H4 (cell line): Measurements from ENCODE around the gene TBC1D22A. TPM values are rescaled to one million over a fixed set of nuclear protein-coding genes. Genes with fewer than 3 reads are reported as not detected.
"Not testable (repeated sequence)": the region's sequence is repeated elsewhere in the genome, so short reads cannot be mapped to it uniquely, and the experiment has no call there.

ENCODE experiments used
- DNase-seq: peaks from one replicate; pipeline ENCODE4 v3.0.0-alpha.2; 2015; ENCODE audit warnings: low spot score
- total RNA-seq: library from RNA; depleted of rRNA; stranded (reverse); fragments of >200 nt; shearing (Covaris generic); gene quantifications from 2 replicates; pipeline ENCODE4 v1.2.3, GENCODE V29; 2014

TBC1D22A gene
- total RNA-seq, 1 experiment from 2014 or later, result 8.6 TPM

DNA sequence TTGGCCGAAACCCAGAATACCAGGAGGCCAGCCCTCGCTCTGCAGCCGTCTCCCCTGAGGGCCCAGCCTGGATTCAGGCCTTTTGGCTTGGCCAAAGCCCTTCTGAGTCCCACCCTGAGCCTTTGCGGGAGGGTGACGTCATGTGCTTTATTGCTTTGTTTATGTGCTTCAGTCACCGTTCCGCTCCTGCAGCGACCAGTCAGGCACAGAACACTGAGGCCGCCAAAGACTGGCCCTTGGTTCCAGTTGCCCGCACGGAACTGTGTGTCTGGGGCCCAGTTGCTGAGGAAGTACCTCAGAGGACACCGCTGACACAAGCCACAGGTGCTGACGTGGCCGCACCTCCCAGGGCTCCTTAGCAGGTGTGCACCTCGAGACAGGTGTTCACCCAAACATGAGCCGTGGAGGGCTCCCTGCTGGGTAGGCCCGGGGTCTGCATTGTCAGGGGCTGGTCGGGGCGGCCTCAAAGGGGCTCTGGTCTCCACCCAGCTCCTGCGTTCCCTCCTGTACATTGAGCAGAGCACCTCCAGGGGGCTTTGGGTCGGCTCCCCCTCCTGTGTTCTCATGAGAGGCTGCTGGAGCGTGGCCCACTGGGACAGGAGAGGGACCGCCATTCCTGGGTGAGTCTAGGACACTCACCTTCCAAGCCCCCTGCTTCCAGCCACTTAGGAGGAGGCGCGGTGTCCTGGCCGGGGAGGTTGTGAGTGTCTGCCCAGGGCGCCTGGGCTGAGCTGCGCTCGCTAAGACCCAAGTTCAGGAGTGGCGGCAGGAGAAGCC is 376.8 kb downstream of the TBC1D22A start:
- no peak for DNase-seq

DNA sequence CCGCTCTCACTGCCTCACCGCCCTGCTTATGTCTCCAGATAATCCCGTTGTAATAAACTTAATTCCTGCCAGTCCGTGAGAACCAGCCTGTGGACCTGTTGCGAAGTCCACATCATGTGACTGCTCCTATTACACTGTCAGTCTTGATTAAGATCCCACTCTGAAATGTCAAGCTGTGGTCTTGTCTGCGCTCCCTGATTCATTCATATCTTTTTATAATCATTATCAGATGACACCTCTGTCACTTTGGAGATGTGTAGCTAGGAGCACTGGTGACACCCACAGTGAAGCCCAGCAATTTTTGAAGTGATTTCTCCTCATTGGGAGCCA is 377.3 kb downstream of the TBC1D22A start:
- no peak for DNase-seq

- DNase-seq, result not testable (repeated sequence)
Observed at GRCh38 chr22:47140975-47141374, 378.5 kb downstream of the TBC1D22A start.

DNA sequence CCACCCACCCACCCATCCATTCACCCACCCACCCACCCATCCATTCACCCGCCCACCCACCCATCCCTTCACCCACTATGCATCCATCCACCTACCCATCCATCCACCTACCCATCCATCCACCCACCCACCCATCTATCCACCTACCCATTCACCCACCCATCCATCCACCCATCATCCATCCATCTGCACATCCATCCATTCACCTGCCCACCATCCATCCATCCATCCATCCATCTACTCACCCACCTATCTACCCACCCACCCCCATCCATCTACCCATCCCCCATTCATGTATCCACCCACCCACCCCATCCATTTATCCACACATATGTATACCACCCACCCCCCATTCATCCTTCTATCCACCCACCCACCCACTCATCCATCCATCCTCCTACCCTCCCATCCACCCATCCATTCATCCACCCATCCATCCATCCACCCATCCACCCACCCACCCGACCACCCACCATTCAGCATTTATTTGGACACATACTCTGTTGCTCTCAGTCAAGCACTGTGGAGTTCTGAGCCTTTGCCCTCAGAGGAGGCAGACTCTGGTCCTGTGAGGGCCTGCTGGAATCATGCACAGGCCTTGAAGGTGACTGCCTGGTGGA is 380.1 kb downstream of the TBC1D22A start:
- no peak for DNase-seq

DNA sequence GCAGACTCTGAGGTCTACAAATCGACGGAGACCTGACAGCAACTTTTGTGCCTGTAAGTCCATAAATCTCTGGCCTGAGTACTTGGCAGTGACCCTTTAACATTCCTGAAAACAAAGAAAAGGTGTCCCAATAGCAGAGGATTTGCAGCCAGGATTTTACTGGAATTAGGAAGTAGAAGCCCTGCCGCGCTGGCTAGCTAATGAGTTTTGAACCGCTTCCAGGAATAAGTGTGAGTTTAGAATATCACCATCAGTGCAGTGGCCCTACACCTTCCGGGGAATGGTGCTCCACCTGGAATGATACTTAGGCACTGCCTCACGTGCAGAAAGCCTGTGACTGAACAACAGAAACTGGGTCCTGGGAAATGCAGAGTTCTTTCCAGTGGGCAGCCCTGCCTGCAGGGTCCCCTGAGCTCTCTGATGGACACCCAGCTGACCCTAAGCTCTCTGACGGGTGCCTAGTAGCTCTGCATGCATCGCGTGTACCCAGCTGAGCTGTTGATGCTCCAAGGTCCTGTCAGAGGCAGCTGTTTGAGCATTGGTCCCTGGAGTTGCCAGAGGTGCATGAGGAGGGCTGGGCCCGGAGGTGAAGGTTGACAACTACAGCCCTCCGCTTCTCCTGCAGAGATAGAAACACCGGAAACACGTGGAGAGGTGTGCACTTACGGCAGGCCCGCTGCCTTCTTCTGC is 380.9 kb downstream of the TBC1D22A start:
- no peak for DNase-seq

- DNase-seq, result no peak
Observed at GRCh38 chr22:47144076-47144765, 381.8 kb downstream of the TBC1D22A start.

DNA sequence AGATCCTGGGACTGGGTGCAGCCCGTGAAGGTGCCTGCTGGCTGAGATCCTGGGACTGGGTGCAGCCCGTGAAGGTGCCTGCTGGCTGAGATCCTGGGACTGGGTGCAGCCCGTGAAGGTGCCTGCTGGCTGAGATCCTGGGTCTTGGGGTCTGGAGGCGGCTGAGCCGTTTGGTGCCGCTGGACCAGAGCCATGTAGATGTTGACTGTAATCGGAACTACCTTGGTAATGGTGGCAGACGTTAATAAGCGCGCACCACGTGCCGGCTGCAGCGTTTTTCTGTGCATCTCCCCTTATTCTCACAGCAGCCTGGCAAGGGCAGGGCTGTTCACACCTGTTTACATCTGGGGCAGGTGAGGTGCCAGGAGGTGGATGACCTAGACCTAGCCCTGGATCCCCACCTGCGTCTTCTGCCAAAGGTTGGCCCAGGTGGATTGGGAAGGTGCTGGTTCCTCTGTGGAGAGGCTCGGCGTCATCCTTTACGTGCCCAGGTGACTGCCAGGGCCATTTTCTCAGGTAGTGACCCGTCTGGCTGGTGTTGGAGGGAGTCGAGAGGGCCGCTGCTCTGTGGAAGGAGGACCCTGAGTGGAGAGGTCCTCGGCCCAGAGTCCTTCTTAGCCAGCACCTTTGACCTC is 382.5 kb downstream of the TBC1D22A start:
- no peak for DNase-seq

- no peak for DNase-seq
Observed at GRCh38 chr22:47145883-47146282, 383.4 kb downstream of the TBC1D22A start.

GRCh38 chr22:47146391-47146790 is 383.9 kb downstream of the TBC1D22A start:
- DNase-seq, result no peak

DNA sequence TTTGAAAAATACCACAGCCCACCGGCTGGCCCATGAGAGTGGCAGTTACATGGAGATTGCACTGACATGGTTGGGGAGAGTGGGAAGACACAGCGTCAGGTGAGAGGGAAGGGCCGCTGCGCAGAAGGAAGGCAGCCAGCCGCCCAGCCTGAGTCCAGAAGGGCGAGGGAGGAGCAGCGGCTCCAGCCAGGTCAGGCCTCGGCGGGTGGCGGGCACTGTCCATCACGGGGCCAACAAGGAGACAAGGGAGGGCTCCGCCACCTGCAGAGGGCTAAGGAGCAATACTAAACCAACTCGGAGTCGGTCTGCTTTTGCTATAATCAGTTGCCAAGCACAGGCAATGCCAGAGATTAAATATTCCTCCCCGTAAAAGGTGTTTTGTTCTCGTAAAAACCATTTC is 384.5 kb downstream of the TBC1D22A start:
- no peak for DNase-seq

- no peak for DNase-seq
Observed at GRCh38 chr22:47147572-47147971, 385.1 kb downstream of the TBC1D22A start.

- DNase-seq, result no peak
Observed at GRCh38 chr22:47148510-47148909, 386.1 kb downstream of the TBC1D22A start.

DNA sequence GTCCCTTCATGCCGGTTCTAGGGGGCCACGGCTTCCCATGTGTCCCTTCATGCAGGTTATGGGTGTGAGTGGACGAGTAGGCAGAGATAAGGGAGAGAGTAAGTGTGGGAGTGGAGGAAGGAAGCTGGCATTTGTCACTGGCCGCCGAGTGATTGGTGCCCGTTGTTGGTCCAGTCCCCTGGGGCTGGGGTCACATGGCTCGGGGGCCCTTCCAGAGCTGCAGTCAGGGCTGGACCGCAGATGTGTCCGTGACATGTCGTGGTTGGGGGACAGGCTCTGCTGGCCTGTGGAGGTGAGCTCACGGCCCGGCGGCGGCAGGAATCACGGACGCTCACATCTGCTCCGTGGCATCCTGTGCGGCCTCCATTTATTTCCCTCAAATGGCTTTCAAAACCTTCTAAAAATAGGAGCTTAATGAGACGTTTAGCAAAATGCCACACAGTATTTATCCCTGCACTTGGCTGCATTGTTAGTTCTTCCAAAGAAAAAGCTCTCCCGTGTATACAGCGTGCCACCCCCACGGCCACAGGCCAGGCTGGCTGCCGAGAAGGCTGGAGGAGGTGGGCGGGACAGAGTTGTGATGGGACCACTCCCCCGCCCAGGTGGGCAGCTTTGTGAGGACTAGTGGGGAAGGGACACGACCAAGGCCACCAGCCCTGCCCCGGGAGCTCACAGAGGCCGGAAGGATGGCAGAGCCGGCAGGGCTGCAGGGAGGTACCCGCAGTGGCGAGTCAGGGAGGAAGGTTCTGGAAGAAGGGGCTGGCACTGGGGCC is 386.7 kb downstream of the TBC1D22A start:
- DNase-seq, result no peak

- no peak for DNase-seq
Observed at GRCh38 chr22:47149976-47150375, 387.5 kb downstream of the TBC1D22A start.

GRCh38 chr22:47150426-47150825 is 388.0 kb downstream of the TBC1D22A start:
- DNase-seq, result no peak

DNA sequence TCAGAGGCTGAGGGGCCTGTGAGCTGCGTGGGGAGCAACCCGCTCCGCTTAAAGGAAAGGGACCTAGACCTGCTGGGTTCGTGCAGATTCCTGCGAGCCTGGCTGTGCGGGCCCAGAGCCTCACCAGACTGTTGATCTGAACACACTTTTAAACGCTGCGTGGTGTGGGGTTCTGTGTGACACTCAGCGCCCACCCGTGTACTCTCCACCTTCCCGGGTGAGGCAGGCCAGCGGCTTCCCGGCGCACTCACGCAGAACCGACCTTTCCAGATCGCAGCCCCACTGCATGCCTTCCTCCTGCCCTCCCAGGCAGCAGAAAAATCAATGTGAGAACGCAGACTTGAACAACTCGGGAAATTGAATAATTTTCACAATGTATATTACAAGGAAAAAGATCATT is 388.6 kb downstream of the TBC1D22A start:
- no peak for DNase-seq

GRCh38 chr22:47151490-47151889 is 389.0 kb downstream of the TBC1D22A start:
- DNase-seq, result no peak

DNA sequence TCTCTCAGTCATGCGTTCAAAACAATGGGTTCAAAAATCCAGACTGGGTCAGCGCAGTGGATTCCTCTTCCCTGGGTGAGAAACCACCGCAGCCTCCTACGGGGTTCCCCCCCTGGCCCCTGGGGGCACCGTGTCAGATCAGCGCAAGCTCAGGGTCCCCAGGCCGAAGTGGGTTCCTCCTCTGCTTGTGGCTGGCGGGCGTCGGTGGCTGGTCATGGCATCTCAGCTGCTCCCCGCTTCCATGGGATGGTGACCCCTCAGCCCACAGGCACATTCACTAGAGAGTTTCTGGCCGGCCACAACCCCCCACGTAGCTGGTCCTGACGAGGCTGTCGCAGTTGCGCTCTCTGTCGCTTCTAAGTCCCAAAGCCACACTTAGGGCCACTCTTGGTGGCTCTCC is 389.8 kb downstream of the TBC1D22A start:
- no peak for DNase-seq

DNA sequence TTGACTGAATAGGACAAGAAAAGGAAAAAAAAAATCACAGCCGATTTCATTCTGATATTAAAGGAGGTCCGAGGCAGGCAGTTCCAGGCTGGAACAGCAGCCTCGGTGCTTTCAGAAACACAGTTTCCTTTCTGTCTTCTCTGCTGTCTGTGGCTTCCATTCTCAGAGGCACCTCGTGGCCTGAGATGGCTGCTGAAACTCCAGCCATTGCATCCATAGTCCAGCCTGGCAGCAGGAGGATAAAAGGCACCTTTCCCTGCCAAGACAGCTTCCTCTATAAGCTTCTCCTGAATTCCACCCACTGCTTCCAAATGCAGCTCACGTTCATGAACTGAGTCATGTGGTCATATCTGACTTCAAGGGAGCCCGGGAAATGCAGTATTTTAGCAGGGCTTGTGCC is 390.5 kb downstream of the TBC1D22A start:
- no peak for DNase-seq

DNA sequence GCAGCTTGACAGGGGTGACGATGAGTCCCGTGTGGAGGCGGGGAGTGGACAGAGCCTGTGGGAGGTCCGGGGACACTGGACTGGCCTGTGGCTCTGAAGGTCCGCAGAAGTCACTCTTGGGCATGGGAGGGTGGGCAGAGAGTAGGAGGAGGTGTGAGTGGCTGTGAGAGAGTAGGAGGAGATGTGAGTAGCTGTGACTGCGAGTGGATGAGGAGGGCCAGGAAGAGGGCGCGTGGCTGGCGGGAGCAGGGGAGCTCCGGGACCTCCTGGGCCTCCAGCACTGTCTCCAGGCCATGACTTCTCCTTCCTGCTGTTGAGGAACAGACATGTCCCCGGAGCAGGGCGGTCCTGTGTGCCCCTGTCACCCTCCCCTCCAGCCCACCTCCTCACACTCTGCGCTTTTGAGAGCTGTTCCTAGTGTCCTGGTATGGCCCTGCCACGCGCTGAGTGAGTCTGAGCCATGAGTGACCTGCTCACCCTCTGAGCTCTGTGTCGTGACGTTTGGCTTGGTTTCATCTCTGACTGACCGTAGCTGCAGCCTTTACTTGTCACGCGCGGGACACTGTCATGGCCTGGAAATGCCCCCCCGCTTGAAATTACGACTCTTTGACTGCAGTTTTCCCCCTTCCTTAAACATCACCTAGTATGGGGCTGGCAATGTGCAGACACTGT is 391.5 kb downstream of the TBC1D22A start:
- DNase-seq, result no peak
